HepG2 (cell line): ENCODE measurements around the gene GOLGB1. TPM values are rescaled to one million over a fixed set of nuclear protein-coding genes. Genes with fewer than 3 reads are reported as not detected.

Source experiments
- ATAC-seq: fragments of 200-7000 bp; cut with Tn5 transposase; 3 replicates; pipeline ENCODE4 v1.9.1; 2020; ENCODE audit warnings: mild to moderate bottlenecking, moderate library complexity
- BruUV-seq: library from RNA; stranded (reverse); fragments of 400-500 nt; replicated peaks from 2 replicates; lab custom pipeline; 2021; lab: Mats Ljungman, UMichigan
- CTCF ChIA-PET: fragments of 300-600 bp; formaldehyde crosslinking; extraction: SDS; loops from one replicate; lab custom pipeline; 2021; ENCODE audit warnings: low total read pairs, inconsistent platforms, low intra/inter-chr PET ratio; lab: Yijun Ruan, JAX
- POLR2A ChIA-PET: fragments of 350-600 bp; sonication (Branson Sonifier 250); formaldehyde crosslinking; loops from one replicate; lab custom pipeline; 2020; ENCODE audit warnings: antibody characterized with exemption, inconsistent platforms; lab: Yijun Ruan, JAX
- DNase-seq: peaks from one replicate; pipeline ENCODE4 v3.0.0-alpha.2; 2015; ENCODE audit warnings: low spot score
- FAIRE-seq: peaks from 3 replicates; lab custom pipeline; 2011; peaks lifted over from hg19 to GRCh38; lab: Jason Lieb, UNC
- H2AFZ ChIP-seq: one replicate; pipeline ENCODE4 v1.6.1; 2011; ENCODE audit warnings: low read length, inconsistent platforms
- H3K27ac ChIP-seq: fragments of 300-600 bp; 3 replicates; pipeline ENCODE4 v1.8.0; 2011; ENCODE audit warnings: mixed run types, mild to moderate bottlenecking, mixed read lengths, low read length, inconsistent platforms; ENCODE audit not compliant: insufficient read depth; ENCODE audit errors: extremely low read length
- H3K27me3 ChIP-seq, 2 experiments: fragments of 200-600 bp in 1 of 2; 2 replicates in 1 of 2; 3 replicates in 1 of 2; pipeline versions ENCODE4 v1.6.0 to v1.8.0; 2011; ENCODE audit warnings: low read length in 2 of 2, mild to moderate bottlenecking in 2 of 2, moderate library complexity in 2 of 2, inconsistent platforms in 1 of 2; ENCODE audit not compliant: insufficient read depth in 2 of 2, control insufficient read depth in 1 of 2
- H3K36me3 ChIP-seq, 2 experiments: fragments of 200-600 bp in 1 of 2; replicated peaks in 1 of 2; 2 replicates in 1 of 2; 3 replicates in 1 of 2; pipeline versions ENCODE4 v1.5.1 to v1.8.0; 2011; ENCODE audit warnings: low read length in 2 of 2, inconsistent platforms in 1 of 2; ENCODE audit not compliant: insufficient read depth in 2 of 2, control insufficient read depth in 1 of 2
- H3K4me1 ChIP-seq: 2 replicates; pipeline ENCODE4 v1.5.1; 2012; ENCODE audit warnings: low read length, inconsistent platforms; ENCODE audit not compliant: insufficient read depth
- H3K4me2 ChIP-seq: 2 replicates; pipeline ENCODE4 v1.6.0; 2011; ENCODE audit warnings: low read depth, low read length, inconsistent platforms
- H3K4me3 ChIP-seq, 3 experiments: fragments of 200-600 bp in 1 of 3; sonication (generic), shearing (Covaris generic) in 1 of 3; replicated peaks in 1 of 3; 2 replicates each; pipeline ENCODE4 v1.5.1; 2011 to 2016; ENCODE audit warnings: low read length in 3 of 3, inconsistent platforms in 2 of 3, low read depth in 2 of 3, mild to moderate bottlenecking in 2 of 3, control low read depth in 1 of 3, mixed read lengths in 1 of 3; ENCODE audit not compliant: insufficient read depth in 1 of 3
- H3K79me2 ChIP-seq: one replicate; pipeline ENCODE4 v1.6.1; 2011; ENCODE audit warnings: low read length, inconsistent platforms; ENCODE audit not compliant: insufficient read depth
- H3K9ac ChIP-seq: 2 replicates; pipeline ENCODE4 v1.6.0; 2011; ENCODE audit warnings: mild to moderate bottlenecking, low read depth, low read length, inconsistent platforms; ENCODE audit not compliant: insufficient read depth
- H3K9me3 ChIP-seq: 2 replicates; pipeline ENCODE4 v1.5.1; 2012; ENCODE audit warnings: mild to moderate bottlenecking, low read length
- H4K20me1 ChIP-seq: 2 replicates; pipeline ENCODE4 v1.6.0; 2011; ENCODE audit warnings: inconsistent platforms, mild to moderate bottlenecking, low read length, moderate library complexity; ENCODE audit not compliant: insufficient read depth
- GABPA ChIP-seq, 2 experiments: IDR thresholded peaks; 2 replicates each; pipeline ENCODE4 v1.6.1; 2011 to 2016; ENCODE audit warnings: low read depth in 2 of 2, low read length in 1 of 2, missing biosample characterization in 1 of 2, missing genetic modification characterization in 1 of 2
- KLF12 ChIP-seq: sonication (generic); formaldehyde crosslinking; IDR thresholded peaks from 2 replicates; pipeline ENCODE4 v1.4.0; 2020; ENCODE audit warnings: missing genetic modification reagents, borderline replicate concordance
- NCOA1 ChIP-seq: sonication (generic); formaldehyde crosslinking; IDR thresholded peaks from 2 replicates; pipeline ENCODE4 v1.9.0; 2021; ENCODE audit warnings: missing genetic modification reagents
- ZNF552 ChIP-seq: sonication (generic); formaldehyde crosslinking; IDR thresholded peaks from 2 replicates; pipeline ENCODE4 v1.9.0; 2022; ENCODE audit warnings: missing genetic modification reagents, mild to moderate bottlenecking, borderline replicate concordance
- WGBS: methylation state at CpG from one replicate; pipeline ENCODE4 v1.1.6; 2017; ENCODE audit warnings: low lambda C conversion rate; 5-methylcytosine and 5-hydroxymethylcytosine counted together
- in situ Hi-C: cut with HindIII; loops from 2 replicates; pipeline ENCODE4 v1.10.0; 2017; ENCODE audit warnings: low pct_unique_long_range_greater_than_20kb; ENCODE audit not compliant: extremely low pct_ligation_motif_present
- intact Hi-C: fragments of 100-400 bp; cut with micrococcal nuclease; formaldehyde crosslinking; loops from one replicate; pipeline ENCODE4 v1.10.0; 2022; ENCODE audit not compliant: unreplicated experiment
- polyA plus RNA-seq, 8 experiments: library from polyadenylated mRNA; depleted of rRNA in 3 of 8; stranded (reverse) in 7 of 8; unstranded in 1 of 8; fragments of >200 nt; fragmentation: Illumina TruSeq in 4 of 8; extraction: Trizol in 4 of 8; gene quantifications; 2 replicates each; pipeline versions ENCODE4 v1.2.1 to v1.2.3, GENCODE V29; 2011 to 2016; ENCODE audit warnings: low read depth in 4 of 8, missing spikeins in 1 of 8, mixed read lengths in 1 of 8; ENCODE audit not compliant: insufficient read depth in 1 of 8
- total RNA-seq, 5 experiments: library from RNA; depleted of rRNA; stranded (reverse); fragments of >200 nt; fragmentation: Illumina TruSeq; extraction: Trizol; gene quantifications; 2 replicates each; pipeline ENCODE4 v1.2.3, GENCODE V29; 2016; ENCODE audit warnings: low read depth in 1 of 5
- TF ChIP-seq, protein P1 (sequence below): IDR thresholded peaks from 2 replicates; pipeline ENCODE4 v1.6.1; 2016; ENCODE audit warnings: mild to moderate bottlenecking
- TF ChIP-seq, protein P2 (sequence below): sonication (generic); formaldehyde crosslinking; IDR thresholded peaks from 2 replicates; pipeline ENCODE4 v1.8.0; 2022; ENCODE audit warnings: low read depth, missing genetic modification reagents
- TF ChIP-seq, protein P3 (sequence below): sonication (generic); formaldehyde crosslinking; IDR thresholded peaks from 2 replicates; pipeline ENCODE4 v1.4.0; 2020; ENCODE audit warnings: mild to moderate bottlenecking, missing genetic modification reagents
- TF ChIP-seq, protein P4 (sequence below): sonication (generic); formaldehyde crosslinking; IDR thresholded peaks from 2 replicates; pipeline ENCODE4 v1.8.0; 2022; ENCODE audit warnings: missing genetic modification reagents, low read depth, mild to moderate bottlenecking, borderline replicate concordance

Gene GOLGB1
- total and polyA plus RNA-seq, 2 of the 13 experiments (the other 11 are each of a cell fraction or from before 2014, with no cell fraction given): 13.1 to 39.5 TPM

DNA sequence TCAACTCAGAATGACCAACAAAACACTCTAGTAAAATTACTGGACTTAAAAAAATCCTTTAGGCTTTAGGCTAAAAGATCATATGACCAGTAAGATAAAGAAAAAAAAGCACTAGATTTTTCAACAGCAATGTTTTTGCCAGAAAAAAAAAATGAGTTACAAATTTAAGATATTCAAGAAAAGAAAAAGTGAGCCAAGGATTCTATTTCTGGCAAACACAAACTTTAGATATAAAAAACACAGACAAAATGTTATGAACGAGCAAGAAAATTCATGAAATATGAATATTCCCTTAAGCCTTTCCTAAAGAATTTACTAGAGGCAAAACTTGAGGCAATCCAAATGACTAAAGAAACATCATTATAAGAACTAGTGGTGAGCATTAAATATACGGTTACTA lies 8.6 kb downstream of the GOLGB1 start:
- in situ Hi-C loops: no loop called here
- ATAC-seq (no peak), FAIRE-seq (no peak), DNase-seq (no peak)
- BruUV-seq: no TSS peak
- no peak overlapping the region for H3K4me2 ChIP-seq
- H3K36me3 ChIP-seq: peaks cover 2 to 9% of the 10 kb centered on the region in 2 experiments; a peak in 1 of 5 replicates
- ChIA-PET POLR2A (no interaction called here), CTCF (no interaction called here)
- H3K79me2 ChIP-seq: peaks cover 86% of the 10 kb centered on the region
- no peaks in the 10 kb centered on the region for H3K9me3 ChIP-seq
- 94% methylated on average over 2 of the region's 2 CpGs for WGBS
- intact Hi-C loops: loop anchor here (10.0 kb wide), 1 partner anchor 94 kb away; the partner anchor contains the start of genes EAF2 and IQCB1
- no peaks in the 10 kb centered on the region for H3K4me1 ChIP-seq
- no peak overlapping the region for H3K4me3 ChIP-seq
- H3K27me3 ChIP-seq: no peaks in the 10 kb centered on the region
- peaks cover 22% of the 10 kb centered on the region for H4K20me1 ChIP-seq
- H3K27ac ChIP-seq: no peak overlapping the region
- H2AFZ ChIP-seq: no peak overlapping the region
- H3K9ac ChIP-seq: no peak overlapping the region
- TF ChIP-seq, protein P1, sequence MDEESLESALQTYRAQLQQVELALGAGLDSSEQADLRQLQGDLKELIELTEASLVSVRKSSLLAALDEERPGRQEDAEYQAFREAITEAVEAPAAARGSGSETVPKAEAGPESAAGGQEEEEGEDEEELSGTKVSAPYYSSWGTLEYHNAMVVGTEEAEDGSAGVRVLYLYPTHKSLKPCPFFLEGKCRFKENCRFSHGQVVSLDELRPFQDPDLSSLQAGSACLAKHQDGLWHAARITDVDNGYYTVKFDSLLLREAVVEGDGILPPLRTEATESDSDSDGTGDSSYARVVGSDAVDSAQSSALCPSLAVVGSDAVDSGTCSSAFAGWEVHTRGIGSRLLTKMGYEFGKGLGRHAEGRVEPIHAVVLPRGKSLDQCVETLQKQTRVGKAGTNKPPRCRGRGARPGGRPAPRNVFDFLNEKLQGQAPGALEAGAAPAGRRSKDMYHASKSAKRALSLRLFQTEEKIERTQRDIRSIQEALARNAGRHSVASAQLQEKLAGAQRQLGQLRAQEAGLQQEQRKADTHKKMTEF (CRISPR knock-in tag): no peak
- TF ChIP-seq, protein P2, sequence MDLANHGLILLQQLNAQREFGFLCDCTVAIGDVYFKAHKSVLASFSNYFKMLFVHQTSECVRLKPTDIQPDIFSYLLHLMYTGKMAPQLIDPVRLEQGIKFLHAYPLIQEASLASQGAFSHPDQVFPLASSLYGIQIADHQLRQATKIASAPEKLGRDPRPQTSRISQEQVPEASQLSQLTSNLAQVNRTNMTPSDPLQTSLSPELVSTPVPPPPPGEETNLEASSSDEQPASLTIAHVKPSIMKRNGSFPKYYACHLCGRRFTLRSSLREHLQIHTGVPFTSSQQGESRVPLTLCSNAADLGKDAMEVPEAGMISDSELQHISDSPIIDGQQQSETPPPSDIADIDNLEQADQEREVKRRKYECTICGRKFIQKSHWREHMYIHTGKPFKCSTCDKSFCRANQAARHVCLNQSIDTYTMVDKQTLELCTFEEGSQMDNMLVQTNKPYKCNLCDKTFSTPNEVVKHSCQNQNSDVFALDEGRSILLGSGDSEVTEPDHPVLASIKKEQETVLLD (CRISPR knock-in tag): no peak
- TF ChIP-seq KLF12 (CRISPR knock-in tag): no peak
- no peak for TF ChIP-seq GABPA (IDR thresholded peaks at IDR 0.05; ENCODE audit: low read depth, low read length)
- no peak for TF ChIP-seq GABPA (CRISPR knock-in tag; IDR thresholded peaks at IDR 0.05; ENCODE audit: low read depth)
- no peak for TF ChIP-seq ZNF552 (CRISPR knock-in tag)
- TF ChIP-seq, protein P3, sequence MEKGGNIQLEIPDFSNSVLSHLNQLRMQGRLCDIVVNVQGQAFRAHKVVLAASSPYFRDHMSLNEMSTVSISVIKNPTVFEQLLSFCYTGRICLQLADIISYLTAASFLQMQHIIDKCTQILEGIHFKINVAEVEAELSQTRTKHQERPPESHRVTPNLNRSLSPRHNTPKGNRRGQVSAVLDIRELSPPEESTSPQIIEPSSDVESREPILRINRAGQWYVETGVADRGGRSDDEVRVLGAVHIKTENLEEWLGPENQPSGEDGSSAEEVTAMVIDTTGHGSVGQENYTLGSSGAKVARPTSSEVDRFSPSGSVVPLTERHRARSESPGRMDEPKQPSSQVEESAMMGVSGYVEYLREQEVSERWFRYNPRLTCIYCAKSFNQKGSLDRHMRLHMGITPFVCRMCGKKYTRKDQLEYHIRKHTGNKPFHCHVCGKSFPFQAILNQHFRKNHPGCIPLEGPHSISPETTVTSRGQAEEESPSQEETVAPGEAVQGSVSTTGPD (CRISPR knock-in tag): no peak
- no peak for TF ChIP-seq NCOA1
- TF ChIP-seq, protein P4, sequence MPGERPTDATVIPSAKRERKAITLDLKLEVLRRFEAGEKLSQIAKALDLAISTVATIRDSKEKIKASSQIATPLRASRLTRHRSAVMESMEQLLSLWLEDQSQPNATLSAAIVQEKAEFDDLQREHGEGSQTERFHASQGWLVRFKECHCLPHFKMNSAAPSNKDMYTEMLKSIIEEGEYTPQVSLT (CRISPR knock-in tag): no peak
